ENCODE results near the gene THEM5.
A peak's percentile ranks its signal among the peaks of the same experiment; 100 is the strongest.

Gene THEM5

GRCh38 chr1:151819976-151820623 is 33.4 kb downstream of the THEM5 start:
- no peak for DNase-seq (ENCODE audit: low read depth)

GRCh38 chr1:151819227-151819835 is 34.2 kb downstream of the THEM5 start:
- DNase-seq (ENCODE audit: low read depth): no peak

DNA sequence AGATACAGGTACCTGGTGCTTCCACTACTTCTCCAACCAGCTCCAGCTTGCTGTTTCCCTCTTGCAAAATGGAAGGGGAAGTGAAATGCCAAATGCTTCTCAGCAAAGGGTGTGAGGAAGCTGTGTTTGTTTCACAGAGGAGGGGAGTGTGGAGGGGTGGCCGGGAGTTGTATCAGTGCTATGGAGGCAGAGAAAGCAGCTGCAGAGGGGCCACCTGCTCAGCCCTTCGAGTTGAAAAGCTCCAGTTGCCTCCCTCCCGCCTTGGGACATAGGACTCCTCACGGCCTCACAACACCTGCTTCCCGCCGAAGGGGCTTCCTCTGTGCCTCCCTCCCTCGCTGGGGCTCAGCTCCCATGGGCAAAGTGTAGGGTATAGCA is 36.2 kb downstream of the THEM5 start:
- no peak for DNase-seq (ENCODE audit: low read depth)

DNA sequence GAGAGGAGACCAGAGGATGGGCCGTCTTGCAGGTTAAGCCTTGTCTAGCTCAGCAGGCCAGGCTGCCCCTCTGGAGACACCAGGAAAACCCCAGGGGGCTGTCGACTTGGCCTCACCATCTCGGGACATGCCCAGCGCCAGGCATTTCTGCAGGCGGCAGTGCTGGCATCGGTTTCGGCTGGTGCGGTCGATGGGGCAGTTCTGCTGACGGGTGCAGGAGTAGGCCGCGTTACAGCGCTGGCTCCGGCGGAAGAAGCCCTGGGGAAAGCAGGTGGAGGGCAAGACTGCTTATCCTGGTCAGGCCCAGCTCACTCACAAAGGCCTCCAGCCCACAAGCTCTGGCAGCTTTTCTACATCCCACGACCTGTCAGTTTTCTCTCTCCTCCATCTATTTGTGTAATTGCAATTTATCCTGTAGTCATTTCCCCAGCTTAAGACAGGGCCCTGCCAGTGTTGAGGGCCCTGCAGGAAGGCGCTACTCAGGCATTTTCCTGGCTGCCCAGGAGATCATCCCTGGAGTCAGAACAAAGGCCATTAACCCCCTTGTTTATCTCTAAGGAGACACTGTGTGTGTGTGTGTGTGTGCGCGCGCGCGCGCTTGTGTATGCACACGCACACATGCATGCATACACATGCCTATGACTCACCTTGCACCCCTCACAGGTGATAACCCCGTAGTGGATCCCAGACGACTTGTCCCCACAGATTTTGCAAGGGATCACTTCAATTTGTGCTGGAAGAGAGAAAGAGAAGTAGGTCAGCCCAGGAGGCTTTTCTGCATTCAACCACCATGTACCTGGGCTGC is 36.8 kb downstream of the THEM5 start:
- DNase-seq (ENCODE audit: low read depth): no peak

GRCh38 chr1:151815716-151816327 is 37.7 kb downstream of the THEM5 start:
- no peak for DNase-seq (ENCODE audit: low read depth)

DNA sequence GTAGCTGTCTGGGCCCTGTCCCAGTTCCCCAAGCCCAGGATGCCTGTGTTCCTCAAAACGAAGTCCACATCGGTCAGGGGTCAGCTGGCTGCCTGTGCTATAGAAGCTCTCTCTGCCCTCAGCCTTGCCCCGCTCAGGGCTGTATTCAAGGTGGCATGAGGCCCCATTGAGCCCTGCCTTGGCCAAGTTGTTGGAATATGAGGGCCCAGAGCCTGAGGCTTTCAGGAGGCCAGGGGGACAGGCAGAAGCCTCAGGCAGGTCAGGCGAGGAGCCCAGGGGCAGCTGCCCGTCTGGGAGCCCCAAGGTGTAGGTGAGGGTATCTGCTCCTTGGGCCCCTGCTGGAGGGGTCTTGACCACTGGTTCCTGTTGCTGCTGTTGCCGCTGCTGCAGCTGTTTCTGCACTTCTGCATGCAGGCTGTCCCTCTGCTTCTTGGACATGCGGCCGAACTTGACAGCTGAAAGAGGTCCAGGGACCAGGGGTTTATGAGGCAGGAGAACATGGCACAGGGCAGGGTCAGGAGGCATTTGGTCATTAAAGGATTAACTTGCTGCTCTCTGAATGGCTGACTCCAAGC is 38.5 kb downstream of the THEM5 start:
- no peak for DNase-seq (ENCODE audit: low read depth)

DNA sequence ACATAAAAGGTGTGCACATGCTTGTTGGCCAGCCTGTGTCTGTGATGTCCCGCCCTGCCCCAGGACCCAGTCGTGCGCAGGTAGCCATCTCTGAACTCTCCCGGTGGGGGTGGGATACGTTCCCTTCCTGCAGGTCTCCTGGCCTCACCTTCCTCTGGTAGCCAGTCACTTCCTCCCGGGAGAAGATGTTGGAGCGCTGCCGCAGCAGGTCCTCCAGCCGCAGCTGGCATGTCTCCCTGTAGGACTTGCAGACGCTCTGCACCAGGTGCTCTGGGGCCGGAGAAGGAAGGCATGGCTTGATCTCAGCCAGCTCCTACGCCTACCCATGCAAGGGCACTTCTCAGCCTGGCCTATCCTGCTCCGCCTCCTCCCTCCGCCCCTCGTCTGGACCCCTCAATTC is 39.1 kb downstream of the THEM5 start:
- no peak for DNase-seq (ENCODE audit: low read depth)

GRCh38 chr1:151813271-151813977 is 40.1 kb downstream of the THEM5 start:
- DNase-seq (ENCODE audit: low read depth): no peak

- DNase-seq (ENCODE audit: low read depth): peak; percentile 5
Observed at GRCh38 chr1:151811181-151811580, 42.3 kb downstream of the THEM5 start.

DNA sequence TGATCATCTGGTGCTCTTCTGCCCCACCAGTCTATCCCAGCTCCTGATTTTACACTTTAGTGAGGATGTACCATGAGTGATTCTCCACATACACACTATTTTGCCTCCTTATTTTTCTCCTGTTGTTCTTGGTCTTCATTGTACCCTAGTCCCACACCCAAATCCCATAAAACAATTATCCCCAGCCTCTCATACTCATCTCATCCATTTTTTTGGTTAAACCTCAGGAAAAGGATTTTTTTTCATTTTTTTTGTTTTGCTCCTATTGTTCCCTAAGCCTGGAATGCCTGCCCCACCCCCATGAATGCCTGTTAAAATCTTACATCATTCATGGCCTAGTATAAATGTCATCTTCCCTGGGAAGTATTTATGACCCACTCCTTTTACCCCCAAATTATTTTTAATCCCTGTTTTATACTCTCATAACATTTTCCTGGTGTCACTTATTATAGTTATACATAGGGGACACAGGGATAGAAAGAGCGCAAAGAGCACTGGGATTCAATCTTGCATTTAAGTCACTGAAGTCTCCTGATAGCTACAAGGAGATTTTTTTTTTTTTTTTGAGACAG is 43.4 kb downstream of the THEM5 start:
- DNase-seq (ENCODE audit: low read depth): no peak

DNA sequence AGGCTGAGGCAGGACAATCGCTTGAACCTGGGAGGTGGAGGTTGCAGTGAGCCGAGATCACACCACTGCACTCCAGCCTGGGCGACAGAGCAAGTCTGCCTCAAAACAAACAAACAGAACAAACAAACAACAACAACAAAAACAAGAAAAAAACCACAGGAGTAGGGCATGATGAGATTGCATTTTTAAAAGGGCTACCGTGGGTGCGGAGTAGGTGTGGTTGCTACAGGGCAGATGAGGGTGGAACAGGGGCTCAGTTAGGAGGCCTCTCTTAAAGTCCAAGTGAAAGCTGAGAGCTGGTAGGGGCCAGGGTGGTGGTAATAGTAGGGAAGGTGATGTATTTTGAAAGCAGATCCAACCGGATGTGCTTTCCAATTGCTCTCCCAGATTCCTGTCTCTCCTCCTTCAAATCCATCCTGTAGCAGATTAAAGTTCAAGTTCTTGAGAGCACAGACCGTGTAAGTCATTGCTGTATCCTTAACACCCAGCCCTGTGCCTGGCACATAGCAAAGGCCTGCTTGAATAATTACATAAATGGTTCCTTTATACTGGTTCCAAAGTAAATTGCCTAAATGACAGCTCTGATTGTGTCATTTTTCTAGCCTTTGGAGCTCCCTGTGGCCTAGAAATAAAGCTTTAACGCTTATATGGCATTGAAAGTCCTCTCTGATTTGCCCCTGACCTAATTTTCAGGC is 44.1 kb downstream of the THEM5 start:
- DNase-seq (ENCODE audit: low read depth): no peak

GRCh38 chr1:151807766-151808165 is 45.7 kb downstream of the THEM5 start:
- no peak for DNase-seq (ENCODE audit: low read depth)

DNA sequence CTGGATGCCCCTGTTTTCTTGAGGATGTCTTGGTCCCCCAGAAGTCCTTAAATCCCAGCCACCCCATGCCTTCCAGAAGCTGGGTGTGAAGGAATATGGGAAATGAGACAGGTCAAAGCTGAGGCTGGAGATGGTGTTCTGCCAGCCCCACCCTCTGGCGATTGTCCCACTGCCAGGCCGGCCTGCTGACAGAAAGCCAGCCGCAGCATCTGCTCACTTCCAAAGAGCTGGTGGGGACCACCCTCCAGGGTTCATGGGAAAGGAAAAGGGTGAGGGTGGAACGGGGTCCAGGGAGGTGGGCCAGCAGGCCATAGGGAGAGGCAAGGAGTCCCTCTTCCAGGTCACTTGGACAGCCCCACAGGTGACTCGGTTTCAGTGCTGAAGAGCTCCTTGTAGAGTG is 46.4 kb downstream of the THEM5 start:
- DNase-seq (ENCODE audit: low read depth): no peak

DNA sequence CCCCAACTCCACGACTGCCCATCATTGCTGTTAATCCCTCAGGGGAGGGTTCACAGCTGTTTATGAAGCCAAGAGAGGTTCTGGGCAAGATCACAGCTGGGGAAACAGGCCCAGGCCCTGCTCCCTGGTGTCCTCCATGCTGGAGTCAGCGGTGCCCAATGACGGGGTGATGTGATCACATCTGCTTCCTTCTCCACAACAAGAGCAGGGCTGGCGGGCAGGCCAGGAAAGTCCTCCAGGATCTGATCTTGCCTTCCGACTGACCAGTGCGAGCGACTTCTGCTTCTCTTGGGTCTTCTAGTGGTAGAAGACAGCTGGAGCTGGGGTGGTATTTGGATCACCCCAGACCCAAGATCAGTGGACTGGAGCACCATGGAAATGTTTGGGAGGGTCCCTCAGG is 47.3 kb downstream of the THEM5 start:
- no peak for DNase-seq (ENCODE audit: low read depth)

- DNase-seq (ENCODE audit: low read depth): no peak
Observed at GRCh38 chr1:151805066-151805820, 48.3 kb downstream of the THEM5 start, which contains the start of gene LINGO4. TSS of gene LINGO4 (minus strand) at chr1:151805419. CDS start at chr1:151802704, 2,715 bp downstream.

DNA sequence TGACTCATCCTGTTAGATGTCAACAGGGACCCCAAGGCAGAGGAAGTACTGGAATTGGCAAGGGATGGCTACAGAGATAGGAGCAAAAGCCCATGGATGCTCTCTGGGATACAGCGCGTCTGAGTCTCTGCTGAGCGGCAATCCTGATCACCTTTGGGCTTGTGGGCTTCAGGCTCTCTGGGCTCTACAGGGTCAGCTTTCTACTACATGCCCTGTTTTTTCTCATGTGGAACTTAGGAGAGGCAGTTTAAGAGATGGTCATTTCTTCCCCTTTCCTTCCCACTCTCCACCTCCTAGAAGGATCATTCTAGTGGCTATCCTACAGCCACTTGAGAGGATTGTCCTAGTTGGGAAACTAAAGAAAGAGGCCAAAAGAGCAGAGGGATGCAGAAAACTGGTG is 49.6 kb downstream of the THEM5 start:
- no peak for DNase-seq (ENCODE audit: low read depth)

GRCh38 chr1:151803164-151803563 is 50.3 kb downstream of the THEM5 start:
- DNase-seq (ENCODE audit: low read depth): no peak

- no peak for DNase-seq (ENCODE audit: low read depth)
Observed at GRCh38 chr1:151802372-151802771, 51.1 kb downstream of the THEM5 start.

- DNase-seq (ENCODE audit: low read depth): no peak
Observed at GRCh38 chr1:151801846-151802245, 51.7 kb downstream of the THEM5 start.

DNA sequence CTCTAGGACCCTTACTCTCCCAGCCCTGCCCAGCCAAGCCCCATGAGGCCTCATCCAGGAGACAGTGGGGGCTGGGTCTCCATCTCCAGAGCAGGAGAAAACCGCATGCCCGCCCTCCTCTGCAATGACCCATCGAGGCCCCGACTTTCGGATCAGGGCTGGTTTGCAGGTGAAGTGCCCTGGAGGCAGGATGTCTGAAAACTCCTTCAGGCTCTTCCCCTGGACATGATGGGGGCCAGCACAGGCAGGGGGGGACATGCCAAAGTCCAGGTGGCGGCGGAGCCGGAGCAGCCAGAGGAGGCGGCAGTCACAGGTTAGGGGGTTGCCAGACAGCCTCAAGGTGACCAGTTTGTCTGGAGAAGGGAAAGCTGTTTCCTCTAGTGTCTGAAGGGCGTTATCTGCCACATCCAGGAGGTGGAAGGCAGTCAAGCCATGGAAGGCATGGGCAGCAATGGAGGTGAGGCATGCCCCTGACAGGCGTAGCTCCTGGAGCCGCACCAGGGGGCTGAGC is 52.1 kb downstream of the THEM5 start:
- DNase-seq (ENCODE audit: low read depth): no peak

Measured in EH (cell line).